ENCODE measurements around the gene SLC4A1.

DNA sequence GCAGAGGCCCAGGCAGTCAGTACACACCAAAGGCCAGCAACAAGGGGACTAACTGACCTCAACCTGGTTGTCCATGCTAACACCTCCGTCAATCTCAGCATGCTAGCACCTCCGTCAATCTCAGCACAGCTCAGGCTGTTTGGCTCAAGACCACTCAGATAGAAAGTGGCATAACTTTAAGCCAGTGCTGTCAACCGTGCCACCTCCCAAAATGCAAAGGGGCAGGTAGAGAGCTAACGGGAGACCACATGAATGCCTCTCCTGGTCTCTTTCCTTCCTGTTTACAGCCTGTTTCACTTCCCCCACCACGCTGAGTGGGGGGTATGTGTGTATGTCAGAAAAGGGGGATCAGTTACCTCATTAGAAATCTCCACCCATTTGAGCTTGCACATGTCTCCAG is 51.8 kb downstream of the SLC4A1 start:
- no peak for TF ChIP-seq EZH2phosphoT487 (IDR thresholded peaks at IDR 0.05; ENCODE audit: unreplicated experiment)
- TF ChIP-seq CTCF (conservative IDR thresholded peaks at IDR 0.05; ENCODE audit: low read depth in 2 of 2) = no peak
- no peak for TF ChIP-seq CREB1 (CRISPR knock-in tag; IDR thresholded peaks at IDR 0.05; ENCODE audit: low read depth)
- TF ChIP-seq, protein P1, sequence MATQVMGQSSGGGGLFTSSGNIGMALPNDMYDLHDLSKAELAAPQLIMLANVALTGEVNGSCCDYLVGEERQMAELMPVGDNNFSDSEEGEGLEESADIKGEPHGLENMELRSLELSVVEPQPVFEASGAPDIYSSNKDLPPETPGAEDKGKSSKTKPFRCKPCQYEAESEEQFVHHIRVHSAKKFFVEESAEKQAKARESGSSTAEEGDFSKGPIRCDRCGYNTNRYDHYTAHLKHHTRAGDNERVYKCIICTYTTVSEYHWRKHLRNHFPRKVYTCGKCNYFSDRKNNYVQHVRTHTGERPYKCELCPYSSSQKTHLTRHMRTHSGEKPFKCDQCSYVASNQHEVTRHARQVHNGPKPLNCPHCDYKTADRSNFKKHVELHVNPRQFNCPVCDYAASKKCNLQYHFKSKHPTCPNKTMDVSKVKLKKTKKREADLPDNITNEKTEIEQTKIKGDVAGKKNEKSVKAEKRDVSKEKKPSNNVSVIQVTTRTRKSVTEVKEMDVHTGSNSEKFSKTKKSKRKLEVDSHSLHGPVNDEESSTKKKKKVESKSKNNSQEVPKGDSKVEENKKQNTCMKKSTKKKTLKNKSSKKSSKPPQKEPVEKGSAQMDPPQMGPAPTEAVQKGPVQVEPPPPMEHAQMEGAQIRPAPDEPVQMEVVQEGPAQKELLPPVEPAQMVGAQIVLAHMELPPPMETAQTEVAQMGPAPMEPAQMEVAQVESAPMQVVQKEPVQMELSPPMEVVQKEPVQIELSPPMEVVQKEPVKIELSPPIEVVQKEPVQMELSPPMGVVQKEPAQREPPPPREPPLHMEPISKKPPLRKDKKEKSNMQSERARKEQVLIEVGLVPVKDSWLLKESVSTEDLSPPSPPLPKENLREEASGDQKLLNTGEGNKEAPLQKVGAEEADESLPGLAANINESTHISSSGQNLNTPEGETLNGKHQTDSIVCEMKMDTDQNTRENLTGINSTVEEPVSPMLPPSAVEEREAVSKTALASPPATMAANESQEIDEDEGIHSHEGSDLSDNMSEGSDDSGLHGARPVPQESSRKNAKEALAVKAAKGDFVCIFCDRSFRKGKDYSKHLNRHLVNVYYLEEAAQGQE (IDR thresholded peaks at IDR 0.05; ENCODE audit: unreplicated experiment) = no peak
- no peak for TF ChIP-seq EZH2 (IDR thresholded peaks at IDR 0.05; ENCODE audit: low read depth, unreplicated experiment)
- no peak for TF ChIP-seq JUNB (IDR thresholded peaks at IDR 0.05; ENCODE audit: unreplicated experiment)
- TF ChIP-seq POLR2AphosphoS5 (IDR thresholded peaks at IDR 0.05; ENCODE audit: low read depth) = no peak

Measured in GM23338 (cell line).